Liver (tissue), 9 donors: ENCODE data around the gene VPS39. TPM values are rescaled to one million over a fixed set of nuclear protein-coding genes. Genes with fewer than 3 reads are reported as not detected.

Source experiments
- DNase-seq: peaks from one replicate; pipeline ENCODE4 v3.0.0-alpha.2; 2017; ENCODE audit warnings: low spot score
- H3K27ac ChIP-seq, 2 donors: one replicate each; pipeline ENCODE4 v1.7.0; 2013; ENCODE audit warnings: inconsistent platforms in 2 of 2, low read length in 2 of 2, control low read depth in 1 of 2, low read depth in 1 of 2, mild to moderate bottlenecking in 1 of 2
- H3K27me3 ChIP-seq, 4 donors: one replicate each; pipeline versions ENCODE4 v1.6.1 to v1.7.0; 2013; ENCODE audit warnings: low read length in 3 of 4, inconsistent platforms in 1 of 4, mild to moderate bottlenecking in 1 of 4, moderate library complexity in 1 of 4; ENCODE audit not compliant: control insufficient read depth in 4 of 4, insufficient read depth in 4 of 4
- H3K36me3 ChIP-seq, 4 donors: one replicate each; pipeline versions ENCODE4 v1.6.1 to v1.7.0; 2013; ENCODE audit warnings: low read length in 3 of 4, mild to moderate bottlenecking in 3 of 4, low read depth in 1 of 4, moderate library complexity in 1 of 4; ENCODE audit not compliant: control insufficient read depth in 4 of 4, insufficient read depth in 3 of 4
- H3K4me1 ChIP-seq, 4 donors: one replicate each; pipeline versions ENCODE4 v1.6.1 to v1.7.0; 2013; ENCODE audit warnings: low read length in 3 of 4, mild to moderate bottlenecking in 3 of 4, moderate library complexity in 1 of 4; ENCODE audit not compliant: control insufficient read depth in 4 of 4, insufficient read depth in 4 of 4
- H3K4me3 ChIP-seq, 3 donors: one replicate each; pipeline versions ENCODE4 v1.6.1 to v1.7.0; 2013; ENCODE audit warnings: low read length in 3 of 3, control low read depth in 1 of 3, low read depth in 1 of 3, mild to moderate bottlenecking in 1 of 3
- H3K9ac ChIP-seq, 2 donors: one replicate each; pipeline ENCODE4 v1.7.0; 2013; ENCODE audit warnings: low read length in 2 of 2, mild to moderate bottlenecking in 2 of 2, moderate library complexity in 2 of 2, control low read depth in 1 of 2, low read depth in 1 of 2
- H3K9me3 ChIP-seq, 4 donors: one replicate each; pipeline versions ENCODE4 v1.6.1 to v1.7.0; 2013; ENCODE audit warnings: low read length in 3 of 4; ENCODE audit not compliant: control insufficient read depth in 4 of 4
- EGR1 ChIP-seq, 2 donors: IDR thresholded peaks; 2 replicates each; pipeline ENCODE4 v1.6.1; 2016 to 2018; ENCODE audit warnings: antibody characterized with exemption in 2 of 2, low read depth in 2 of 2
- FOXA1 ChIP-seq: IDR thresholded peaks from 2 replicates; pipeline ENCODE4 v1.6.1; 2016; ENCODE audit warnings: antibody characterized with exemption
- FOXA2 ChIP-seq: IDR thresholded peaks from 2 replicates; pipeline ENCODE4 v1.6.1; 2016; ENCODE audit warnings: antibody characterized with exemption
- GABPA ChIP-seq, 2 donors: IDR thresholded peaks in 1 of 2; conservative IDR thresholded peaks in 1 of 2; 2 replicates each; pipeline ENCODE4 v1.6.1; 2016; ENCODE audit warnings: antibody characterized with exemption in 2 of 2, mild to moderate bottlenecking in 1 of 2, moderate library complexity in 1 of 2
- HNF4A ChIP-seq, 2 donors: conservative IDR thresholded peaks; 2 replicates each; pipeline ENCODE4 v1.6.1; 2016; ENCODE audit warnings: antibody characterized with exemption in 2 of 2, mild to moderate bottlenecking in 2 of 2
- HNF4G ChIP-seq: IDR thresholded peaks from 2 replicates; pipeline ENCODE4 v1.6.1; 2016; ENCODE audit warnings: antibody characterized with exemption
- JUND ChIP-seq, 2 donors: IDR thresholded peaks; 2 replicates each; pipeline ENCODE4 v1.6.1; 2016; ENCODE audit warnings: antibody characterized with exemption in 2 of 2
- NR2F2 ChIP-seq: IDR thresholded peaks from 2 replicates; pipeline ENCODE4 v1.6.1; 2016; ENCODE audit warnings: antibody characterized with exemption
- RAD21 ChIP-seq, 2 donors: IDR thresholded peaks; 2 replicates each; pipeline ENCODE4 v1.6.1; 2016; ENCODE audit warnings: antibody characterized with exemption in 2 of 2, mild to moderate bottlenecking in 2 of 2
- RXRA ChIP-seq, 2 donors: IDR thresholded peaks; 2 replicates each; pipeline ENCODE4 v1.6.1; 2017 to 2018; ENCODE audit warnings: antibody characterized with exemption in 2 of 2, mild to moderate bottlenecking in 1 of 2
- SP1 ChIP-seq: IDR thresholded peaks from 2 replicates; pipeline ENCODE4 v1.6.1; 2018; ENCODE audit warnings: antibody characterized with exemption, mild to moderate bottlenecking
- TAF1 ChIP-seq: conservative IDR thresholded peaks from 2 replicates; pipeline ENCODE4 v1.6.1; 2016; ENCODE audit warnings: antibody characterized with exemption, mild to moderate bottlenecking
- YY1 ChIP-seq: IDR thresholded peaks from 2 replicates; pipeline ENCODE4 v1.6.1; 2016; ENCODE audit warnings: antibody characterized with exemption, mild to moderate bottlenecking
- WGBS: extraction: QIAGEN DNeasy Blood & Tissue Kit; methylation state at CpG from one replicate; pipeline ENCODE4 v1.1.7; 2013; 5-methylcytosine and 5-hydroxymethylcytosine counted together
- polyA plus RNA-seq, 2 donors: library from polyadenylated mRNA; stranded (reverse) in 1 of 2; unstranded in 1 of 2; fragments of 200-250 nt in 1 of 2; fragments of >200 nt in 1 of 2; fragmentation: Nextera tagmentation in 1 of 2; extraction: Ambion mirVana in 1 of 2; gene quantifications; one replicate each; pipeline versions ENCODE4 v1.2.1 to v1.2.3, GENCODE V29; 2013 to 2015
- total RNA-seq, 2 donors: library from RNA; depleted of rRNA; stranded (reverse); fragments of >200 nt; gene quantifications; one replicate each; pipeline ENCODE4 v1.2.3, GENCODE V29; 2014
- TF ChIP-seq, protein P1 (sequence below): fragments of 150-350 bp; IDR thresholded peaks from 2 replicates; pipeline ENCODE4 v1.5.1; 2017; ENCODE audit warnings: improper control_type of control experiment, low read depth, low read length; ENCODE audit not compliant: missing input control
- TF ChIP-seq, protein P2 (sequence below): IDR thresholded peaks from 2 replicates; pipeline ENCODE4 v1.6.1; 2016; ENCODE audit warnings: antibody characterized with exemption
- TF ChIP-seq, protein P3 (sequence below): IDR thresholded peaks from 2 replicates; pipeline ENCODE4 v1.6.1; 2016; ENCODE audit warnings: antibody characterized with exemption
- TF ChIP-seq, protein P4 (sequence below): IDR thresholded peaks from 2 replicates; pipeline ENCODE4 v1.6.1; 2016; ENCODE audit warnings: antibody characterized with exemption
- TF ChIP-seq, protein P5 (sequence below): IDR thresholded peaks from 2 replicates; pipeline ENCODE4 v1.6.1; 2016; ENCODE audit warnings: antibody characterized with exemption, mild to moderate bottlenecking
- donor health status: healthy.
- donor health status: healthy.
- donor health status: healthy.
- donor health status: healthy.
- donor health status: healthy.

Gene VPS39
- total and polyA plus RNA-seq, 4 donors = 11.1 to 41.2 (median 16.8) TPM

DNA sequence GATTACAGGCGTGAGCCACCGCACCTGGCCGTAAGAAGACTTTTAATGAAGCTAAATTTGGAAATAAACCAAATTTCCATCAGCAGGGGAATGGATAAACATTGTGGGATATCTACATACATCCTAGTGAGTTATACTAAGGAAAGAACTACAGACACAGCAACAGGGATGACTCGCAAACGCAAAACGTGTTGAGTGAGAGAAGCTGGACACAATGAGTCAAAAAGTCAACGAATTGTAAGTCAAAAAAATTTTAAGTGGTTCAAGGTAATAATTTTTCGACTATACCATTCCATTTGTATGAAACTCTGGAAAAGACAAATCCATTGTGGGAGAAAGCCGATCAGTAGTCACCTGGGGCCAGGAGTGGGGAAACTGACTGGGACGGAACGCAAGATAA lies 71.6 kb downstream of the VPS39 start:
- DNase-seq = no peak
- peaks cover 0 to 1% (median 0%) of the 10 kb centered on the region in 4 donors for H3K4me1 ChIP-seq
- TF ChIP-seq YY1 (no peak), EGR1 (IDR thresholded peaks at IDR 0.05; ENCODE audit: low read depth in 2 of 2) (no peak), RAD21 (IDR thresholded peaks at IDR 0.05) (no peak), GABPA (IDR thresholded peaks at IDR 0.05 in 1 of 2, conservative IDR thresholded peaks at IDR 0.05 in 1 of 2) (no peak), NR2F2 (no peak), HNF4G (no peak), HNF4A (conservative IDR thresholded peaks at IDR 0.05) (no peak), TAF1 (no peak), RXRA (IDR thresholded peaks at IDR 0.05) (no peak), JUND (IDR thresholded peaks at IDR 0.05) (no peak), FOXA1 (no peak), SP1 (no peak), FOXA2 (no peak)
- TF ChIP-seq, protein P1, sequence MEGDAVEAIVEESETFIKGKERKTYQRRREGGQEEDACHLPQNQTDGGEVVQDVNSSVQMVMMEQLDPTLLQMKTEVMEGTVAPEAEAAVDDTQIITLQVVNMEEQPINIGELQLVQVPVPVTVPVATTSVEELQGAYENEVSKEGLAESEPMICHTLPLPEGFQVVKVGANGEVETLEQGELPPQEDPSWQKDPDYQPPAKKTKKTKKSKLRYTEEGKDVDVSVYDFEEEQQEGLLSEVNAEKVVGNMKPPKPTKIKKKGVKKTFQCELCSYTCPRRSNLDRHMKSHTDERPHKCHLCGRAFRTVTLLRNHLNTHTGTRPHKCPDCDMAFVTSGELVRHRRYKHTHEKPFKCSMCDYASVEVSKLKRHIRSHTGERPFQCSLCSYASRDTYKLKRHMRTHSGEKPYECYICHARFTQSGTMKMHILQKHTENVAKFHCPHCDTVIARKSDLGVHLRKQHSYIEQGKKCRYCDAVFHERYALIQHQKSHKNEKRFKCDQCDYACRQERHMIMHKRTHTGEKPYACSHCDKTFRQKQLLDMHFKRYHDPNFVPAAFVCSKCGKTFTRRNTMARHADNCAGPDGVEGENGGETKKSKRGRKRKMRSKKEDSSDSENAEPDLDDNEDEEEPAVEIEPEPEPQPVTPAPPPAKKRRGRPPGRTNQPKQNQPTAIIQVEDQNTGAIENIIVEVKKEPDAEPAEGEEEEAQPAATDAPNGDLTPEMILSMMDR = no peak
- TF ChIP-seq, protein P2, sequence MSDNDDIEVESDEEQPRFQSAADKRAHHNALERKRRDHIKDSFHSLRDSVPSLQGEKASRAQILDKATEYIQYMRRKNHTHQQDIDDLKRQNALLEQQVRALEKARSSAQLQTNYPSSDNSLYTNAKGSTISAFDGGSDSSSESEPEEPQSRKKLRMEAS = no peak
- TF ChIP-seq, protein P3, sequence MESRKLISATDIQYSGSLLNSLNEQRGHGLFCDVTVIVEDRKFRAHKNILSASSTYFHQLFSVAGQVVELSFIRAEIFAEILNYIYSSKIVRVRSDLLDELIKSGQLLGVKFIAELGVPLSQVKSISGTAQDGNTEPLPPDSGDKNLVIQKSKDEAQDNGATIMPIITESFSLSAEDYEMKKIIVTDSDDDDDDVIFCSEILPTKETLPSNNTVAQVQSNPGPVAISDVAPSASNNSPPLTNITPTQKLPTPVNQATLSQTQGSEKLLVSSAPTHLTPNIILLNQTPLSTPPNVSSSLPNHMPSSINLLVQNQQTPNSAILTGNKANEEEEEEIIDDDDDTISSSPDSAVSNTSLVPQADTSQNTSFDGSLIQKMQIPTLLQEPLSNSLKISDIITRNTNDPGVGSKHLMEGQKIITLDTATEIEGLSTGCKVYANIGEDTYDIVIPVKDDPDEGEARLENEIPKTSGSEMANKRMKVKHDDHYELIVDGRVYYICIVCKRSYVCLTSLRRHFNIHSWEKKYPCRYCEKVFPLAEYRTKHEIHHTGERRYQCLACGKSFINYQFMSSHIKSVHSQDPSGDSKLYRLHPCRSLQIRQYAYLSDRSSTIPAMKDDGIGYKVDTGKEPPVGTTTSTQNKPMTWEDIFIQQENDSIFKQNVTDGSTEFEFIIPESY = no peak
- TF ChIP-seq, protein P4, sequence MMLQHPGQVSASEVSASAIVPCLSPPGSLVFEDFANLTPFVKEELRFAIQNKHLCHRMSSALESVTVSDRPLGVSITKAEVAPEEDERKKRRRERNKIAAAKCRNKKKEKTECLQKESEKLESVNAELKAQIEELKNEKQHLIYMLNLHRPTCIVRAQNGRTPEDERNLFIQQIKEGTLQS = no peak
- TF ChIP-seq, protein P5, sequence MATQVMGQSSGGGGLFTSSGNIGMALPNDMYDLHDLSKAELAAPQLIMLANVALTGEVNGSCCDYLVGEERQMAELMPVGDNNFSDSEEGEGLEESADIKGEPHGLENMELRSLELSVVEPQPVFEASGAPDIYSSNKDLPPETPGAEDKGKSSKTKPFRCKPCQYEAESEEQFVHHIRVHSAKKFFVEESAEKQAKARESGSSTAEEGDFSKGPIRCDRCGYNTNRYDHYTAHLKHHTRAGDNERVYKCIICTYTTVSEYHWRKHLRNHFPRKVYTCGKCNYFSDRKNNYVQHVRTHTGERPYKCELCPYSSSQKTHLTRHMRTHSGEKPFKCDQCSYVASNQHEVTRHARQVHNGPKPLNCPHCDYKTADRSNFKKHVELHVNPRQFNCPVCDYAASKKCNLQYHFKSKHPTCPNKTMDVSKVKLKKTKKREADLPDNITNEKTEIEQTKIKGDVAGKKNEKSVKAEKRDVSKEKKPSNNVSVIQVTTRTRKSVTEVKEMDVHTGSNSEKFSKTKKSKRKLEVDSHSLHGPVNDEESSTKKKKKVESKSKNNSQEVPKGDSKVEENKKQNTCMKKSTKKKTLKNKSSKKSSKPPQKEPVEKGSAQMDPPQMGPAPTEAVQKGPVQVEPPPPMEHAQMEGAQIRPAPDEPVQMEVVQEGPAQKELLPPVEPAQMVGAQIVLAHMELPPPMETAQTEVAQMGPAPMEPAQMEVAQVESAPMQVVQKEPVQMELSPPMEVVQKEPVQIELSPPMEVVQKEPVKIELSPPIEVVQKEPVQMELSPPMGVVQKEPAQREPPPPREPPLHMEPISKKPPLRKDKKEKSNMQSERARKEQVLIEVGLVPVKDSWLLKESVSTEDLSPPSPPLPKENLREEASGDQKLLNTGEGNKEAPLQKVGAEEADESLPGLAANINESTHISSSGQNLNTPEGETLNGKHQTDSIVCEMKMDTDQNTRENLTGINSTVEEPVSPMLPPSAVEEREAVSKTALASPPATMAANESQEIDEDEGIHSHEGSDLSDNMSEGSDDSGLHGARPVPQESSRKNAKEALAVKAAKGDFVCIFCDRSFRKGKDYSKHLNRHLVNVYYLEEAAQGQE = no peak
- H3K27ac ChIP-seq = no peak overlapping the region
- 86% methylated on average over 11 of the region's 11 CpGs for WGBS
- no peak overlapping the region for H3K4me3 ChIP-seq
- no peaks in the 10 kb centered on the region for H3K36me3 ChIP-seq
- peaks cover 0 to 7% (median 4%) of the 10 kb centered on the region in 4 donors for H3K9me3 ChIP-seq
- H3K27me3 ChIP-seq = no peaks in the 10 kb centered on the region
- no peak overlapping the region for H3K9ac ChIP-seq
